ENCODE results near the gene CPE.

DNA sequence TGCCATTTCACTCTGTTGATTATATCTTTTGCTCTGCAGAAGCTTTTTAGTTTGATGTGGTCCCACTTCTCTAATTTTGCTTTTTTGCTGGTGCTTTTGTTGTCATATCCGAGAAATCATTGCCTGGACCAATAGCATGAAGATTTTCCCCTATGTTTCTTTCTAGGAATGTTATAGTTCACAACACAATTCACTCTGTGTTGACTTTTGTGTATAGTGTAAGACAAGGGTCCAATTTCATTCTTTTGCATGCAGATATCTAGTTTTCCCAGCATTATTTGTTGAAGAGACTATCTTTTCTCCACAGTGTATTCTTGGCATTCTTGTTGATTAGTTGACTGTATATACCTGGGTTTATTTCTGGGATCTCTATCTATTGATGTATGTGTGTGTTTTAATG is 8.3 kb upstream of the CPE start:
- TF ChIP-seq, protein P1, sequence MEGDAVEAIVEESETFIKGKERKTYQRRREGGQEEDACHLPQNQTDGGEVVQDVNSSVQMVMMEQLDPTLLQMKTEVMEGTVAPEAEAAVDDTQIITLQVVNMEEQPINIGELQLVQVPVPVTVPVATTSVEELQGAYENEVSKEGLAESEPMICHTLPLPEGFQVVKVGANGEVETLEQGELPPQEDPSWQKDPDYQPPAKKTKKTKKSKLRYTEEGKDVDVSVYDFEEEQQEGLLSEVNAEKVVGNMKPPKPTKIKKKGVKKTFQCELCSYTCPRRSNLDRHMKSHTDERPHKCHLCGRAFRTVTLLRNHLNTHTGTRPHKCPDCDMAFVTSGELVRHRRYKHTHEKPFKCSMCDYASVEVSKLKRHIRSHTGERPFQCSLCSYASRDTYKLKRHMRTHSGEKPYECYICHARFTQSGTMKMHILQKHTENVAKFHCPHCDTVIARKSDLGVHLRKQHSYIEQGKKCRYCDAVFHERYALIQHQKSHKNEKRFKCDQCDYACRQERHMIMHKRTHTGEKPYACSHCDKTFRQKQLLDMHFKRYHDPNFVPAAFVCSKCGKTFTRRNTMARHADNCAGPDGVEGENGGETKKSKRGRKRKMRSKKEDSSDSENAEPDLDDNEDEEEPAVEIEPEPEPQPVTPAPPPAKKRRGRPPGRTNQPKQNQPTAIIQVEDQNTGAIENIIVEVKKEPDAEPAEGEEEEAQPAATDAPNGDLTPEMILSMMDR (IDR thresholded peaks at IDR 0.05; ENCODE audit: low read depth, low read length), result no peak
- no peak for TF ChIP-seq EZH2phosphoT487 (IDR thresholded peaks at IDR 0.05; ENCODE audit: low read depth)
